Vagina (tissue), 2 donors: Measurements from ENCODE around the gene ADAMTS6.

ENCODE experiments used
- POLR2A ChIP-seq, 2 donors: fragments of 450-650 bp; IDR thresholded peaks; one replicate each; pipeline ENCODE4 v1.6.1; 2017; ENCODE audit warnings: antibody characterized with exemption in 2 of 2, mild to moderate bottlenecking in 2 of 2, moderate library complexity in 2 of 2
- POLR2AphosphoS5 ChIP-seq, 2 donors: sonication (generic); formaldehyde crosslinking; IDR thresholded peaks; one replicate each; pipeline ENCODE4 v1.9.0; 2017; ENCODE audit warnings: antibody characterized with exemption in 2 of 2, mild to moderate bottlenecking in 2 of 2, low read depth in 1 of 2; ENCODE audit not compliant: insufficient read depth in 1 of 2
- TF ChIP-seq, protein P1 (sequence below), 3 experiments: fragments of 450-650 bp in 2 of 3; fragments of 200-600 bp in 1 of 3; sonication (generic) in 1 of 3; IDR thresholded peaks; one replicate each; pipeline ENCODE4 v1.5.1; 2017 to 2019; ENCODE audit warnings: antibody characterized with exemption in 3 of 3, mild to moderate bottlenecking in 2 of 3, moderate library complexity in 2 of 3

DNA sequence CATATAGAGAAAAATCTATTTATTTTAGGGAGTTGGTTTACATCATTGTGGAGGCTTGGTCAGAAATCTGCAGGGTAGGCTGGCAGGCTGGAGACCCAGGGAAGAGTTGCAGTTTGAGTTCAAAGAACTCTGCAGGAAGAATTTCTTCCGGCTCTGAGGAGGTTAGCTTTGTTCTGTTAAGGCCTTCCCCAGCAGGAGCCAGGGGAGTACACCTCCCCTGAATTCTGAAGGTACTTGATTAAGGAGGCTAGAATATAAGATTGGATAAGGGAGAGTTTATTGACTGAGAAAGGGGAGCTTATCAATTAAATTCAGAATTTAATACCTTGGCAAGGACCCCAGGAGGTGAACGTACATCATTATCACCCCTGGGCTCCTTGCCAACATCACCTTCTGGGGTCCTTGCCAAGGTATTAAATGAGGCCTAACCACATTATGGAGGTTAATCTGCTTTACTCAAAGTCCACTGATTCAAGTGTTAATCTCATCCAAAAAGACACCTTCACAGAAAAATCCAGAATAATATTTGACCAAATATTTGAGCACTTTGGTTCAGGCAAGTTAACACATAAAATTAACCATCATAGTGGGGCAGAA is 361.3 kb downstream of the ADAMTS6 start:
- TF ChIP-seq, protein P1, sequence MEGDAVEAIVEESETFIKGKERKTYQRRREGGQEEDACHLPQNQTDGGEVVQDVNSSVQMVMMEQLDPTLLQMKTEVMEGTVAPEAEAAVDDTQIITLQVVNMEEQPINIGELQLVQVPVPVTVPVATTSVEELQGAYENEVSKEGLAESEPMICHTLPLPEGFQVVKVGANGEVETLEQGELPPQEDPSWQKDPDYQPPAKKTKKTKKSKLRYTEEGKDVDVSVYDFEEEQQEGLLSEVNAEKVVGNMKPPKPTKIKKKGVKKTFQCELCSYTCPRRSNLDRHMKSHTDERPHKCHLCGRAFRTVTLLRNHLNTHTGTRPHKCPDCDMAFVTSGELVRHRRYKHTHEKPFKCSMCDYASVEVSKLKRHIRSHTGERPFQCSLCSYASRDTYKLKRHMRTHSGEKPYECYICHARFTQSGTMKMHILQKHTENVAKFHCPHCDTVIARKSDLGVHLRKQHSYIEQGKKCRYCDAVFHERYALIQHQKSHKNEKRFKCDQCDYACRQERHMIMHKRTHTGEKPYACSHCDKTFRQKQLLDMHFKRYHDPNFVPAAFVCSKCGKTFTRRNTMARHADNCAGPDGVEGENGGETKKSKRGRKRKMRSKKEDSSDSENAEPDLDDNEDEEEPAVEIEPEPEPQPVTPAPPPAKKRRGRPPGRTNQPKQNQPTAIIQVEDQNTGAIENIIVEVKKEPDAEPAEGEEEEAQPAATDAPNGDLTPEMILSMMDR (IDR thresholded peaks at IDR 0.05), result no peak
- TF ChIP-seq POLR2A (IDR thresholded peaks at IDR 0.05) (no peak), POLR2AphosphoS5 (IDR thresholded peaks at IDR 0.05; ENCODE audit: insufficient read depth in 1 of 2, low read depth in 1 of 2) (no peak)
